CD4-positive, alpha-beta T cell treated with Interleukin-15 for 1 hour (primary cell): ENCODE results near the gene PRR29.

Experiments used
- DNase-seq: peaks from one replicate; pipeline ENCODE4 v3.0.0-alpha.2; 2020

PRR29 gene

GRCh38 chr17:64051153-64051552 lies 53.0 kb downstream of the PRR29 start:
- no peak for DNase-seq

GRCh38 chr17:64053101-64053500 lies 55.0 kb downstream of the PRR29 start:
- DNase-seq, result no peak
